ENCODE data around the gene SLC26A11.

GRCh38 chr17:80217703-80218362, 2.4 kb upstream of the SLC26A11 start:
- TF ChIP-seq BHLHE40 (IDR thresholded peaks at IDR 0.05; ENCODE audit: low read length), result no peak
- no peak for TF ChIP-seq TARDBP (CRISPR knock-in tag; IDR thresholded peaks at IDR 0.05)
- no peak for TF ChIP-seq CTCF (CRISPR knock-in tag; IDR thresholded peaks at IDR 0.05)
- no peak for TF ChIP-seq SUZ12 (IDR thresholded peaks at IDR 0.05; ENCODE audit: low read depth, low read length)
- TF ChIP-seq ARHGAP35 (CRISPR knock-in tag; IDR thresholded peaks at IDR 0.05; ENCODE audit: borderline replicate concordance), result no peak
- TF ChIP-seq EP300 (IDR thresholded peaks at IDR 0.05; ENCODE audit: low read depth in 2 of 2, low read length in 2 of 2), result no peak
- TF ChIP-seq EP300 (CRISPR knock-in tag; IDR thresholded peaks at IDR 0.05; ENCODE audit: borderline replicate concordance), result no peak
- no peak for TF ChIP-seq SETDB1 (CRISPR knock-in tag; IDR thresholded peaks at IDR 0.05; ENCODE audit: borderline replicate concordance)
- no peak for TF ChIP-seq POLR2AphosphoS2 (IDR thresholded peaks at IDR 0.05; ENCODE audit: low read depth, low read length)
- TF ChIP-seq IKZF1 (IDR thresholded peaks at IDR 0.05), result no peak
- TF ChIP-seq ZSCAN29 (CRISPR knock-in tag; conservative IDR thresholded peaks at IDR 0.05), result no peak
- TF ChIP-seq HNF4A (CRISPR knock-in tag; IDR thresholded peaks at IDR 0.05), result no peak
- TF ChIP-seq SP2 (CRISPR knock-in tag; IDR thresholded peaks at IDR 0.05), result no peak
- no peak for TF ChIP-seq ZNF362 (CRISPR knock-in tag; IDR thresholded peaks at IDR 0.05; ENCODE audit: borderline replicate concordance)
- no peak for TF ChIP-seq CEBPB (IDR thresholded peaks at IDR 0.05; ENCODE audit: borderline replicate concordance, low read depth, low read length)

Data from HepG2 (cell line).